Neural cell (in vitro differentiated cells): ENCODE measurements around the gene CCNE1.

Source experiments
- EP300 ChIP-seq: fragments of 450-650 bp; conservative IDR thresholded peaks from 2 replicates; pipeline ENCODE4 v1.6.1; 2014; ENCODE audit warnings: antibody characterized with exemption, mild to moderate bottlenecking, moderate library complexity; ENCODE audit not compliant: poor library complexity, severe bottlenecking
- EZH2 ChIP-seq: fragments of 200-600, 300-800 bp; shearing (Covaris generic), sonication (generic); IDR thresholded peaks from 2 replicates; pipeline ENCODE4 v1.6.1; 2014; ENCODE audit warnings: antibody characterized with exemption, low read length, borderline replicate concordance, mild to moderate bottlenecking; ENCODE audit not compliant: insufficient read depth, poor library complexity, severe bottlenecking
- RAD21 ChIP-seq: fragments of 450-650 bp; conservative IDR thresholded peaks from 2 replicates; pipeline ENCODE4 v1.6.1; 2014; ENCODE audit warnings: antibody characterized with exemption, mild to moderate bottlenecking, moderate library complexity
- SMC3 ChIP-seq: fragments of 450-650 bp; conservative IDR thresholded peaks from 2 replicates; pipeline ENCODE4 v1.6.1; 2014; ENCODE audit warnings: antibody characterized with exemption, mild to moderate bottlenecking, moderate library complexity; ENCODE audit not compliant: poor library complexity
- TF ChIP-seq, protein P1 (sequence below): fragments of 450-650 bp; IDR thresholded peaks from 2 replicates; pipeline ENCODE4 v1.5.1; 2014; ENCODE audit warnings: antibody characterized with exemption, mild to moderate bottlenecking, moderate library complexity; ENCODE audit not compliant: poor library complexity, severe bottlenecking

DNA sequence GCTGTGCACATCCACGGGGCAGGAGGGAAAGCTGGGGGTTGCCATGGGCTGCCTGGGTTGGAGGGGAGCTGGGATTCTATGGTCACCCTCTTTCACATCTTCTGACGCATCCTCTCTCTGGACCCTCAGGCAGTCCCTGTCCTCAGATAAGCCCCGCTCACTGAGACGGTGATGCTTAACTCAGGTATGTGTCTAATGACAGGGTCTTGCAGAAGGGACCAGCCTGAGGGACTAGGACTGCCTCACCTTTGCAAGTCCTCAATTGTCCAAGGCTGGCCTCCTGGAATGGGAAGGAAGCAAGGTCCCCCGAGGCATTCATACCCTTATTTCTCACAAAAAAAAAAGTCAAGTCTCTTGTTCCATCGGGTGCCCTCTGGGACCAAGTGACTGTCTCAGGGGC is 37.7 kb upstream of the CCNE1 start:
- TF ChIP-seq RAD21 (no peak), EZH2 (no peak), EP300 (no peak), SMC3 (no peak)
- TF ChIP-seq, protein P1, sequence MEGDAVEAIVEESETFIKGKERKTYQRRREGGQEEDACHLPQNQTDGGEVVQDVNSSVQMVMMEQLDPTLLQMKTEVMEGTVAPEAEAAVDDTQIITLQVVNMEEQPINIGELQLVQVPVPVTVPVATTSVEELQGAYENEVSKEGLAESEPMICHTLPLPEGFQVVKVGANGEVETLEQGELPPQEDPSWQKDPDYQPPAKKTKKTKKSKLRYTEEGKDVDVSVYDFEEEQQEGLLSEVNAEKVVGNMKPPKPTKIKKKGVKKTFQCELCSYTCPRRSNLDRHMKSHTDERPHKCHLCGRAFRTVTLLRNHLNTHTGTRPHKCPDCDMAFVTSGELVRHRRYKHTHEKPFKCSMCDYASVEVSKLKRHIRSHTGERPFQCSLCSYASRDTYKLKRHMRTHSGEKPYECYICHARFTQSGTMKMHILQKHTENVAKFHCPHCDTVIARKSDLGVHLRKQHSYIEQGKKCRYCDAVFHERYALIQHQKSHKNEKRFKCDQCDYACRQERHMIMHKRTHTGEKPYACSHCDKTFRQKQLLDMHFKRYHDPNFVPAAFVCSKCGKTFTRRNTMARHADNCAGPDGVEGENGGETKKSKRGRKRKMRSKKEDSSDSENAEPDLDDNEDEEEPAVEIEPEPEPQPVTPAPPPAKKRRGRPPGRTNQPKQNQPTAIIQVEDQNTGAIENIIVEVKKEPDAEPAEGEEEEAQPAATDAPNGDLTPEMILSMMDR, result no peak
